A549 (cell line): Measurements from ENCODE around the gene CFAP61. TPM values are rescaled to one million over a fixed set of nuclear protein-coding genes. Genes with fewer than 3 reads are reported as not detected.

Experiments used
- ATAC-seq, 2 experiments: fragments of 200-7000 bp in 1 of 2; fragments of >200 bp in 1 of 2; cut with Nextera tagmentation in 1 of 2; cut with Tn5 transposase in 1 of 2; 3 replicates each; pipeline versions ENCODE4 v1.8.0 to v1.9.1; 2018 to 2020; ENCODE audit warnings: mild to moderate bottlenecking in 1 of 2, moderate library complexity in 1 of 2
- CTCF ChIA-PET: fragments of 300-600 bp; sonication (Branson Sonifier 250); formaldehyde crosslinking; extraction: SDS; loops from one replicate; lab custom pipeline; 2021; ENCODE audit warnings: antibody characterized with exemption, inconsistent platforms; lab: Yijun Ruan, JAX
- POLR2A ChIA-PET: fragments of 350-600 bp; formaldehyde crosslinking; extraction: SDS; loops from one replicate; lab custom pipeline; 2021; ENCODE audit warnings: antibody characterized with exemption, inconsistent platforms; lab: Yijun Ruan, JAX
- DNase-seq, 2 experiments: peaks; one replicate each; pipeline versions ENCODE4 v3.0.0 to v3.0.0-alpha.2; 2011 to 2016; ENCODE audit warnings: low read depth in 1 of 2, low spot score in 1 of 2
- FAIRE-seq: peaks from 2 replicates; lab custom pipeline; 2011; peaks lifted over from hg19 to GRCh38; lab: Jason Lieb, UNC
- H3K27ac ChIP-seq, 2 experiments: fragments of >200 bp; sonication (Bioruptor Twin); formaldehyde crosslinking; 3 replicates each; pipeline ENCODE4 v1.5.1; 2016 to 2017
- H3K4me1 ChIP-seq: fragments of >200 bp; sonication (Bioruptor Twin); formaldehyde crosslinking; 3 replicates; pipeline ENCODE4 v1.6.1; 2016
- H3K4me2 ChIP-seq: fragments of >200 bp; sonication (Bioruptor Twin); formaldehyde crosslinking; 3 replicates; pipeline ENCODE4 v1.6.1; 2016
- H3K4me3 ChIP-seq: fragments of >200 bp; sonication (Bioruptor Twin); formaldehyde crosslinking; 3 replicates; pipeline ENCODE4 v1.5.1; 2016
- H3K9me3 ChIP-seq: fragments of >200 bp; sonication (Bioruptor Twin); formaldehyde crosslinking; 3 replicates; pipeline ENCODE4 v1.6.1; 2016
- BCL3 ChIP-seq: fragments of >200 bp; sonication (Bioruptor Twin); formaldehyde crosslinking; IDR thresholded peaks from 3 replicates; pipeline ENCODE4 v1.6.1; 2016
- BHLHE40 ChIP-seq: IDR thresholded peaks from 2 replicates; pipeline ENCODE4 v1.6.1; 2012; ENCODE audit warnings: low read depth, low read length, inconsistent platforms
- CBX2 ChIP-seq: fragments of 200-600 bp; sonication (generic); IDR thresholded peaks from 2 replicates; pipeline ENCODE4 v1.6.1; 2016; ENCODE audit warnings: low read depth, mild to moderate bottlenecking, borderline replicate concordance
- CBX8 ChIP-seq: fragments of 200-600 bp; sonication (generic); IDR thresholded peaks from 2 replicates; pipeline ENCODE4 v1.6.1; 2016
- EHF ChIP-seq: fragments of 250-450 bp; sonication (Bioruptor Pico); IDR thresholded peaks from 2 replicates; pipeline ENCODE4 v1.5.0; 2020; ENCODE audit warnings: mild to moderate bottlenecking
- EHMT2 ChIP-seq: fragments of 200-600 bp; sonication (generic); IDR thresholded peaks from 2 replicates; pipeline ENCODE4 v1.6.1; 2016; ENCODE audit warnings: antibody characterized with exemption, low read depth, mild to moderate bottlenecking, moderate library complexity
- ELK1 ChIP-seq: fragments of 150-350 bp; IDR thresholded peaks from 2 replicates; pipeline ENCODE4 v1.6.1; 2014; ENCODE audit warnings: low read depth, mild to moderate bottlenecking, low read length
- EP300 ChIP-seq, 2 experiments: fragments of >200 bp; sonication (Bioruptor Twin); formaldehyde crosslinking; IDR thresholded peaks; 2 replicates in 1 of 2; 3 replicates in 1 of 2; pipeline ENCODE4 v1.6.1; 2016 to 2017
- FOSL2 ChIP-seq, 2 experiments: fragments of 450-650 bp in 1 of 2; fragments of >200 bp in 1 of 2; sonication (Bioruptor Twin) in 1 of 2; formaldehyde crosslinking; IDR thresholded peaks; 2 replicates each; pipeline versions ENCODE4 v1.5.0 to v1.6.1; 2016 to 2020; ENCODE audit warnings: mild to moderate bottlenecking in 1 of 2, moderate library complexity in 1 of 2
- FOXS1 ChIP-seq: fragments of 250-450 bp; sonication (Bioruptor Pico); IDR thresholded peaks from 2 replicates; pipeline ENCODE4 v1.5.0; 2020; ENCODE audit warnings: mild to moderate bottlenecking, moderate library complexity
- HOXB5 ChIP-seq: fragments of 250-450 bp; sonication (Bioruptor Pico); IDR thresholded peaks from 2 replicates; pipeline ENCODE4 v1.5.0; 2020; ENCODE audit warnings: mild to moderate bottlenecking, moderate library complexity
- JUN ChIP-seq, 2 experiments: fragments of >200 bp; sonication (Bioruptor Twin); formaldehyde crosslinking; IDR thresholded peaks; 2 replicates in 1 of 2; 3 replicates in 1 of 2; pipeline ENCODE4 v1.6.1; 2016 to 2017
- KDM1A ChIP-seq: fragments of 200-600 bp; sonication (generic); IDR thresholded peaks from 2 replicates; pipeline ENCODE4 v1.6.1; 2016; ENCODE audit warnings: low read depth, mild to moderate bottlenecking
- KDM5A ChIP-seq: fragments of 200-600 bp; sonication (generic); IDR thresholded peaks from 2 replicates; pipeline ENCODE4 v1.6.1; 2016; ENCODE audit warnings: antibody characterized with exemption, mild to moderate bottlenecking
- NR3C1 ChIP-seq: fragments of >200 bp; sonication (Bioruptor Twin); formaldehyde crosslinking; IDR thresholded peaks from 3 replicates; pipeline ENCODE4 v1.6.1; 2017
- POLR2A ChIP-seq: IDR thresholded peaks from 2 replicates; pipeline ENCODE4 v1.6.1; 2012; ENCODE audit warnings: mild to moderate bottlenecking, low read length
- POLR2AphosphoS2 ChIP-seq: conservative IDR thresholded peaks from 2 replicates; pipeline ENCODE4 v1.6.1; 2012; ENCODE audit warnings: low read length, improper control_type of control experiment, inconsistent platforms
- RCOR1 ChIP-seq: fragments of 150-350 bp; IDR thresholded peaks from 2 replicates; pipeline ENCODE4 v1.6.1; 2014; ENCODE audit warnings: antibody characterized with exemption, low read length, low read depth
- RNF2 ChIP-seq: fragments of 200-600 bp; sonication (generic); IDR thresholded peaks from 2 replicates; pipeline ENCODE4 v1.6.1; 2016; ENCODE audit warnings: low read depth, mild to moderate bottlenecking, antibody characterized with exemption, moderate library complexity, borderline replicate concordance
- SREBF2 ChIP-seq: fragments of 450-650 bp; IDR thresholded peaks from 2 replicates; pipeline ENCODE4 v1.6.1; 2014; ENCODE audit warnings: mild to moderate bottlenecking, moderate library complexity
- TFCP2L1 ChIP-seq: fragments of 250-450 bp; sonication (Bioruptor Pico); IDR thresholded peaks from 2 replicates; pipeline ENCODE4 v1.5.0; 2021; ENCODE audit warnings: mild to moderate bottlenecking
- WGBS: methylation state at CpG from one replicate; pipeline ENCODE4 v1.1.6; 2017; ENCODE audit errors: missing lambda C conversion rate; 5-methylcytosine and 5-hydroxymethylcytosine counted together
- polyA plus RNA-seq, 4 experiments: library from polyadenylated mRNA; depleted of rRNA in 3 of 4; stranded (reverse); fragments of >200 nt; fragmentation: RNase III in 1 of 4; extraction: RNeasy Plus Mini Kit Qiagen cat#74134 plus additional on column Dnase treatment in 1 of 4; gene quantifications; 2 replicates in 3 of 4; 3 replicates in 1 of 4; pipeline ENCODE4 v1.2.3, GENCODE V29; 2011 to 2017

CFAP61 gene
- polyA plus RNA-seq, 2 of the 4 experiments (the other 2 are of a cell fraction) = 0.39 to 0.70 TPM

- ATAC-seq = no peak
- no peaks in the 10 kb centered on the region for H3K4me1 ChIP-seq
- no peak overlapping the region for H3K4me2 ChIP-seq
- H3K9me3 ChIP-seq = no peaks in the 10 kb centered on the region
- no peak for TF ChIP-seq KDM1A
- no peak for TF ChIP-seq FOSL2 (IDR thresholded peaks at IDR 0.05)
- TF ChIP-seq FOSL2 (CRISPR knock-in tag; IDR thresholded peaks at IDR 0.05) = no peak
- no peak for TF ChIP-seq TFCP2L1 (CRISPR knock-in tag)
- DNase-seq = no peak
- no peak overlapping the region for H3K4me3 ChIP-seq
- ChIA-PET POLR2A (no interaction called here), CTCF (interaction anchor here (0.8 kb wide), 1 partner anchor 11 kb away, joined by 3 read pairs; no protein-coding TSS in a partner anchor)
- no peak for FAIRE-seq
- H3K27ac ChIP-seq = no peak overlapping the region
- 87% methylated on average over 7 of the region's 7 CpGs for WGBS
These were observed 345.8 kb downstream of the CFAP61 start for GRCh38 chr20:20398123-20398522.

GRCh38 chr20:20399531-20400500 is 347.5 kb downstream of the CFAP61 start:
- TF ChIP-seq RCOR1 (no peak), JUN (IDR thresholded peaks at IDR 0.05) (no peak), ELK1 (no peak), BCL3 (no peak), SREBF2 (no peak), CBX2 (no peak), HOXB5 (CRISPR knock-in tag) (no peak), EP300 (IDR thresholded peaks at IDR 0.05) (no peak), EHF (CRISPR knock-in tag) (no peak), EHMT2 (no peak), POLR2AphosphoS2 (no peak), CBX8 (no peak), FOXS1 (CRISPR knock-in tag) (no peak), KDM5A (no peak), BHLHE40 (no peak), RNF2 (no peak)
- ChIA-PET CTCF (no interaction called here), POLR2A (no interaction called here)
- DNase-seq = no peak
- ATAC-seq = no peak
- H3K27ac ChIP-seq = no peak overlapping the region
- no peak overlapping the region for H3K4me2 ChIP-seq
- H3K9me3 ChIP-seq = no peaks in the 10 kb centered on the region
- WGBS = 80% methylated on average over 13 of the region's 13 CpGs
- no peak overlapping the region for H3K4me3 ChIP-seq
- H3K4me1 ChIP-seq = no peaks in the 10 kb centered on the region
- no peak for FAIRE-seq

- CTCF ChIA-PET = interaction anchor here (1.0 to 1.4 kb wide), 2 partner anchors 12 to 159 kb away, joined by 3 to 4 read pairs; no protein-coding TSS in a partner anchor
- no peaks in the 10 kb centered on the region for H3K9me3 ChIP-seq
- TF ChIP-seq POLR2A (no peak), NR3C1 (no peak)
- H3K4me1 ChIP-seq = no peaks in the 10 kb centered on the region
- ATAC-seq = no peak
- WGBS = 58% methylated on average over 3 of the region's 3 CpGs
- no peak overlapping the region for H3K27ac ChIP-seq
- no peak for FAIRE-seq
- no peak for DNase-seq
- no peak overlapping the region for H3K4me3 ChIP-seq
- POLR2A ChIA-PET = no interaction called here
- H3K4me2 ChIP-seq = no peak overlapping the region
These were observed 349.7 kb downstream of the CFAP61 start for GRCh38 chr20:20401991-20402390.
